H9 (cell line): ENCODE data around the gene CALM1. TPM values are rescaled to one million over a fixed set of nuclear protein-coding genes. Genes with fewer than 3 reads are reported as not detected.

Experiments
- DNase-seq: peaks from one replicate; pipeline ENCODE4 v3.0.0-alpha.2; 2017
- H2AFZ ChIP-seq: one replicate; pipeline ENCODE4 v1.6.1; 2013; ENCODE audit warnings: mild to moderate bottlenecking, low read length, control low read depth, moderate library complexity
- H2AK5ac ChIP-seq: 2 replicates; pipeline ENCODE4 v1.6.1; 2013; ENCODE audit warnings: low read length, control low read depth, mixed read lengths; ENCODE audit not compliant: insufficient read length
- H2BK120ac ChIP-seq: one replicate; pipeline ENCODE4 v1.6.1; 2013; ENCODE audit warnings: low read depth, mild to moderate bottlenecking, low read length, control low read depth, inconsistent platforms; ENCODE audit not compliant: poor library complexity, severe bottlenecking
- H2BK12ac ChIP-seq: 2 replicates; pipeline ENCODE4 v1.6.1; 2013; ENCODE audit warnings: low read length, control low read depth, mixed read lengths, low read depth; ENCODE audit not compliant: insufficient read length
- H2BK15ac ChIP-seq: 2 replicates; pipeline ENCODE4 v1.6.1; 2013; ENCODE audit warnings: low read depth, low read length, control low read depth
- H2BK20ac ChIP-seq: one replicate; pipeline ENCODE4 v1.6.1; 2013; ENCODE audit warnings: low read depth, mild to moderate bottlenecking, low read length, control low read depth, inconsistent platforms; ENCODE audit not compliant: poor library complexity, severe bottlenecking
- H2BK5ac ChIP-seq: 2 replicates; pipeline ENCODE4 v1.6.1; 2013; ENCODE audit warnings: low read length, control low read depth, mixed read lengths; ENCODE audit not compliant: insufficient read length
- H3K14ac ChIP-seq: 2 replicates; pipeline ENCODE4 v1.6.1; 2013; ENCODE audit warnings: low read length, control low read depth; ENCODE audit not compliant: insufficient read depth
- H3K18ac ChIP-seq: 2 replicates; pipeline ENCODE4 v1.6.1; 2013; ENCODE audit warnings: low read depth, mild to moderate bottlenecking, mixed read lengths, low read length, control low read depth; ENCODE audit not compliant: insufficient read length
- H3K23ac ChIP-seq: 2 replicates; pipeline ENCODE4 v1.6.1; 2013; ENCODE audit warnings: low read length, control low read depth, mixed read lengths, low read depth; ENCODE audit not compliant: insufficient read length
- H3K23me2 ChIP-seq: 2 replicates; pipeline ENCODE4 v1.6.1; 2013; ENCODE audit warnings: low read depth, mild to moderate bottlenecking, mixed read lengths, low read length, control low read depth; ENCODE audit not compliant: insufficient read length, poor library complexity, severe bottlenecking
- H3K27ac ChIP-seq: 2 replicates; pipeline ENCODE4 v1.5.1; 2013; ENCODE audit warnings: low read length, control low read depth, mixed read lengths, low read depth; ENCODE audit not compliant: insufficient read length
- H3K27me3 ChIP-seq: 2 replicates; pipeline ENCODE4 v1.6.1; 2013; ENCODE audit warnings: low read length, control low read depth, inconsistent platforms; ENCODE audit not compliant: insufficient read depth
- H3K4ac ChIP-seq: 2 replicates; pipeline ENCODE4 v1.6.1; 2013; ENCODE audit warnings: low read depth, mild to moderate bottlenecking, control low read depth, inconsistent platforms, low read length, moderate library complexity
- H3K4me1 ChIP-seq: 2 replicates; pipeline ENCODE4 v1.6.1; 2013; ENCODE audit warnings: low read length, control low read depth, inconsistent platforms; ENCODE audit not compliant: insufficient read depth
- H3K4me2 ChIP-seq: 2 replicates; pipeline ENCODE4 v1.6.1; 2013; ENCODE audit warnings: low read length, control low read depth, mixed read lengths; ENCODE audit not compliant: insufficient read length, insufficient read depth
- H3K56ac ChIP-seq: 2 replicates; pipeline ENCODE4 v1.6.1; 2013; ENCODE audit warnings: low read depth, mild to moderate bottlenecking, mixed read lengths, low read length, control low read depth; ENCODE audit not compliant: insufficient read length
- H3K79me1 ChIP-seq: 2 replicates; pipeline ENCODE4 v1.6.1; 2013; ENCODE audit warnings: low read depth, mild to moderate bottlenecking, moderate library complexity, low read length, control low read depth, inconsistent platforms; ENCODE audit not compliant: insufficient read depth, poor library complexity, severe bottlenecking
- H3K79me2 ChIP-seq: 2 replicates; pipeline ENCODE4 v1.6.1; 2013; ENCODE audit warnings: low read length, control low read depth, inconsistent platforms; ENCODE audit not compliant: insufficient read depth
- H3K9ac ChIP-seq: 2 replicates; pipeline ENCODE4 v1.6.1; 2013; ENCODE audit warnings: low read length, control low read depth, mixed read lengths; ENCODE audit not compliant: insufficient read length; ENCODE audit errors: extremely low read depth
- H3K9me3 ChIP-seq: one replicate; pipeline ENCODE4 v1.6.1; 2013; ENCODE audit warnings: low read depth, low read length, inconsistent platforms; ENCODE audit not compliant: control insufficient read depth
- H3T11ph ChIP-seq: one replicate; pipeline ENCODE4 v1.6.1; 2013; ENCODE audit warnings: mild to moderate bottlenecking, low read length, control low read depth, inconsistent platforms
- H4K20me1 ChIP-seq: one replicate; pipeline ENCODE4 v1.6.1; 2013; ENCODE audit not compliant: control insufficient read depth, insufficient read length, insufficient read depth
- H4K5ac ChIP-seq: 2 replicates; pipeline ENCODE4 v1.6.1; 2013; ENCODE audit warnings: low read depth, mild to moderate bottlenecking, mixed read lengths, low read length, control low read depth; ENCODE audit not compliant: insufficient read length
- H4K8ac ChIP-seq: replicated peaks from 2 replicates; pipeline ENCODE4 v1.6.1; 2013; ENCODE audit warnings: low read length, control low read depth, mixed read lengths, low read depth; ENCODE audit not compliant: insufficient read length
- H4K91ac ChIP-seq: 2 replicates; pipeline ENCODE4 v1.6.1; 2013; ENCODE audit warnings: low read depth, mild to moderate bottlenecking, moderate library complexity, mixed read lengths, low read length, control low read depth; ENCODE audit not compliant: insufficient read length
- H3K27ac Mint-ChIP-seq, 3 experiments: 2 replicates in 2 of 3; 3 replicates in 1 of 3; pipeline ENCODE4 v1.8.0; 2020 to 2021; ENCODE audit warnings: mixed read lengths in 3 of 3, mild to moderate bottlenecking in 1 of 3, moderate library complexity in 1 of 3
- H3K27me3 Mint-ChIP-seq: 2 replicates; pipeline ENCODE4 v1.8.0; 2021; ENCODE audit warnings: low read depth, mild to moderate bottlenecking, moderate library complexity, mixed read lengths
- H3K36me3 Mint-ChIP-seq, 3 experiments: 2 replicates in 2 of 3; 3 replicates in 1 of 3; pipeline ENCODE4 v1.8.0; 2020 to 2021; ENCODE audit warnings: low read depth in 3 of 3, mixed read lengths in 3 of 3; ENCODE audit not compliant: insufficient read depth in 1 of 3
- H3K4me1 Mint-ChIP-seq, 2 experiments: 2 replicates each; pipeline ENCODE4 v1.8.0; 2020; ENCODE audit warnings: mixed read lengths in 2 of 2
- H3K4me3 Mint-ChIP-seq, 2 experiments: 2 replicates in 1 of 2; 3 replicates in 1 of 2; pipeline ENCODE4 v1.8.0; 2020 to 2021; ENCODE audit warnings: mild to moderate bottlenecking in 2 of 2, mixed read lengths in 2 of 2, moderate library complexity in 1 of 2
- H3K9me3 Mint-ChIP-seq, 2 experiments: 2 replicates in 1 of 2; 3 replicates in 1 of 2; pipeline ENCODE4 v1.8.0; 2020; ENCODE audit warnings: mild to moderate bottlenecking in 2 of 2, mixed read lengths in 2 of 2, moderate library complexity in 1 of 2
- WGBS: extraction: QIAGEN DNeasy Blood & Tissue Kit; methylation state at CpG from one replicate; pipeline ENCODE4 v1.1.7; 2013; ENCODE audit warnings: missing lambda C conversion rate, low lambda C conversion rate, mixed read lengths; ENCODE audit not compliant: insufficient read length; ENCODE audit errors: extremely low coverage; 5-methylcytosine and 5-hydroxymethylcytosine counted together
- total RNA-seq: library from RNA; stranded (reverse); gene quantifications from 2 replicates; pipeline ENCODE4 v1.2.1, GENCODE V29; 2021
- TF ChIP-seq, protein P1 (sequence below): fragments of 200-600 bp; sonication (generic); conservative IDR thresholded peaks from 3 replicates; pipeline ENCODE4 v1.8.0; 2021; ENCODE audit warnings: antibody characterized with exemption, mild to moderate bottlenecking

The CALM1 gene
- total RNA-seq, 1 experiment from 2014 or later, result 354 TPM

GRCh38 chr14:90383731-90384542, 12.9 kb upstream of the CALM1 start:
- Histone ChIP-seq H2BK5ac (no peak overlapping the region), H3K79me1 (no peaks in the 10 kb centered on the region), H4K8ac (no peak overlapping the region), H2BK15ac (no peak overlapping the region), H3K4me2 (peak overlapping the region; percentile 90), H3K27ac (no peak overlapping the region), H2AK5ac (no peak overlapping the region), H3K56ac (no peak overlapping the region), H4K91ac (no peak overlapping the region), H4K5ac (no peak overlapping the region), H3K4me1 (peaks cover 8% of the 10 kb centered on the region; the same call in 1 of the 2 replicates), H2BK12ac (no peak overlapping the region), H4K20me1 (no peaks in the 10 kb centered on the region), H3K27me3 (no peaks in the 10 kb centered on the region), H3K23me2 (peaks cover 20% of the 10 kb centered on the region), H3T11ph (no peak overlapping the region), H3K79me2 (no peaks in the 10 kb centered on the region), H2AFZ (no peak overlapping the region), H3K18ac (peak overlapping the region; percentile 77), H3K14ac (peak overlapping the region; percentile 89; the same call in 1 of the 2 replicates), H3K23ac (no peak overlapping the region), H2BK120ac (no peak overlapping the region), H2BK20ac (no peak overlapping the region), H3K9ac (peak overlapping the region; percentile 39), H3K9me3 (no peaks in the 10 kb centered on the region), H3K4ac (no peak overlapping the region; the same call in 1 of the 2 replicates)
- no CpG with 5 or more reads among the region's 37 CpGs for WGBS
- TF ChIP-seq, protein P1, sequence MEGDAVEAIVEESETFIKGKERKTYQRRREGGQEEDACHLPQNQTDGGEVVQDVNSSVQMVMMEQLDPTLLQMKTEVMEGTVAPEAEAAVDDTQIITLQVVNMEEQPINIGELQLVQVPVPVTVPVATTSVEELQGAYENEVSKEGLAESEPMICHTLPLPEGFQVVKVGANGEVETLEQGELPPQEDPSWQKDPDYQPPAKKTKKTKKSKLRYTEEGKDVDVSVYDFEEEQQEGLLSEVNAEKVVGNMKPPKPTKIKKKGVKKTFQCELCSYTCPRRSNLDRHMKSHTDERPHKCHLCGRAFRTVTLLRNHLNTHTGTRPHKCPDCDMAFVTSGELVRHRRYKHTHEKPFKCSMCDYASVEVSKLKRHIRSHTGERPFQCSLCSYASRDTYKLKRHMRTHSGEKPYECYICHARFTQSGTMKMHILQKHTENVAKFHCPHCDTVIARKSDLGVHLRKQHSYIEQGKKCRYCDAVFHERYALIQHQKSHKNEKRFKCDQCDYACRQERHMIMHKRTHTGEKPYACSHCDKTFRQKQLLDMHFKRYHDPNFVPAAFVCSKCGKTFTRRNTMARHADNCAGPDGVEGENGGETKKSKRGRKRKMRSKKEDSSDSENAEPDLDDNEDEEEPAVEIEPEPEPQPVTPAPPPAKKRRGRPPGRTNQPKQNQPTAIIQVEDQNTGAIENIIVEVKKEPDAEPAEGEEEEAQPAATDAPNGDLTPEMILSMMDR, result no peak
- Mint-ChIP-seq H3K27me3 (peaks cover 15% of the 10 kb centered on the region), H3K36me3 (no peaks in the 10 kb centered on the region), H3K4me1 (peaks cover 18% of the 10 kb centered on the region in 2 experiments), H3K4me3 (no peak overlapping the region; a peak in 1 of 5 replicates), H3K9me3 (no peaks in the 10 kb centered on the region), H3K27ac (no peak overlapping the region)
- peak; percentile 60 for DNase-seq
